Measurements from ENCODE around the gene TDRD3.
"Not testable (repeated sequence)": the region's sequence is repeated elsewhere in the genome, so short reads cannot be mapped to it uniquely, and the experiment has no call there.

Gene TDRD3

GRCh38 chr13:60398907-60399589, 2.0 kb downstream of the TDRD3 start:
- no peak for DNase-seq

- DNase-seq = no peak
Observed at GRCh38 chr13:60402022-60402421, 5.0 kb downstream of the TDRD3 start.

GRCh38 chr13:60407095-60407494, 10.1 kb downstream of the TDRD3 start:
- no peak for DNase-seq

- DNase-seq = not testable (repeated sequence)
Observed at GRCh38 chr13:60407852-60408251, 10.8 kb downstream of the TDRD3 start.

- DNase-seq = not testable (repeated sequence)
Observed at GRCh38 chr13:60409574-60410292, 12.7 kb downstream of the TDRD3 start.

GRCh38 chr13:60410299-60410698, 13.3 kb downstream of the TDRD3 start:
- no peak for DNase-seq

- no peak for DNase-seq
Observed at GRCh38 chr13:60411464-60411863, 14.4 kb downstream of the TDRD3 start.

- DNase-seq = no peak
Observed at GRCh38 chr13:60411983-60412382, 15.0 kb downstream of the TDRD3 start.

GRCh38 chr13:60412909-60413616, 16.0 kb downstream of the TDRD3 start:
- DNase-seq = no peak

- no peak for DNase-seq
Observed at GRCh38 chr13:60414177-60414576, 17.2 kb downstream of the TDRD3 start.

- DNase-seq = no peak
Observed at GRCh38 chr13:60417734-60418133, 20.7 kb downstream of the TDRD3 start.

- DNase-seq = no peak
Observed at GRCh38 chr13:60418954-60419353, 21.9 kb downstream of the TDRD3 start.

GRCh38 chr13:60425332-60425731, 28.3 kb downstream of the TDRD3 start:
- no peak for DNase-seq

GRCh38 chr13:60426075-60426474, 29.1 kb downstream of the TDRD3 start:
- DNase-seq = no peak

GRCh38 chr13:60427285-60427684, 30.3 kb downstream of the TDRD3 start:
- no peak for DNase-seq

GRCh38 chr13:60431108-60431700, 34.2 kb downstream of the TDRD3 start:
- DNase-seq = peak; percentile 52

GRCh38 chr13:60433505-60433904, 36.5 kb downstream of the TDRD3 start:
- DNase-seq = no peak

- DNase-seq = no peak
Observed at GRCh38 chr13:60435762-60436374, 38.8 kb downstream of the TDRD3 start.

- no peak for DNase-seq
Observed at GRCh38 chr13:60439201-60439600, 42.2 kb downstream of the TDRD3 start.

- DNase-seq = no peak
Observed at GRCh38 chr13:60441761-60442160, 44.7 kb downstream of the TDRD3 start.

GRCh38 chr13:60448907-60449510, 52.0 kb downstream of the TDRD3 start:
- DNase-seq = peak; percentile 31

- DNase-seq = no peak
Observed at GRCh38 chr13:60453490-60453889, 56.5 kb downstream of the TDRD3 start.

- DNase-seq = no peak
Observed at GRCh38 chr13:60454425-60454824, 57.4 kb downstream of the TDRD3 start.

Data from DMS79 treated with DMSO at 0.1 percent for 48 hours (cell line).